ENCODE results near the gene SMIM5. TPM values are rescaled to one million over a fixed set of nuclear protein-coding genes. Genes with fewer than 3 reads are reported as not detected.

Gene SMIM5
- total RNA-seq, 1 donor from 2014 or later, result 0.84 TPM

DNA sequence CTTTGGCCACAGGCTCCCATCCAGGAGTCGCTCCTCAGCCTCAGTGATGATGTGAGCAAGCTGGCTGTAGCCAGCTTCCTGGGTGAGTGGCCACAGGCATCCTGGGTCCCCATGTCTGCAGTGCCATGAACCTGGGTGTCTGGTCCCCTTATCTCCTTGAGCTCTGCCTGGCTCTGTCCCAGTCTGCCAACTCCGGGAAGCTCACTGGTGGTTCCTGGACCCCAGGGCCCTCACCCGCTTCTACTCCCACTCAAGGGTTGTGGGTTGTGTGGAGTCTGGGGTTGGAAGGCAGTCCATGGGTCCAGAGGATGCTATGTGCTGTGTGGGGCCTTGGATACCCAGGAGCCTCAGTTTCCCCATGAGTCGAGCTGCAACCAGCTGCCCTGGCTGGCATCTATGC lies 11.7 kb upstream of the SMIM5 start:
- no peaks in the 10 kb centered on the region for H3K27me3 ChIP-seq
- peaks cover 60% of the 10 kb centered on the region for H3K36me3 ChIP-seq
- no peaks in the 10 kb centered on the region for H3K9me3 ChIP-seq
- no peaks in the 10 kb centered on the region for H3K4me1 ChIP-seq
- ATAC-seq (no peak), DNase-seq (no peak)
- TF ChIP-seq, protein P1, sequence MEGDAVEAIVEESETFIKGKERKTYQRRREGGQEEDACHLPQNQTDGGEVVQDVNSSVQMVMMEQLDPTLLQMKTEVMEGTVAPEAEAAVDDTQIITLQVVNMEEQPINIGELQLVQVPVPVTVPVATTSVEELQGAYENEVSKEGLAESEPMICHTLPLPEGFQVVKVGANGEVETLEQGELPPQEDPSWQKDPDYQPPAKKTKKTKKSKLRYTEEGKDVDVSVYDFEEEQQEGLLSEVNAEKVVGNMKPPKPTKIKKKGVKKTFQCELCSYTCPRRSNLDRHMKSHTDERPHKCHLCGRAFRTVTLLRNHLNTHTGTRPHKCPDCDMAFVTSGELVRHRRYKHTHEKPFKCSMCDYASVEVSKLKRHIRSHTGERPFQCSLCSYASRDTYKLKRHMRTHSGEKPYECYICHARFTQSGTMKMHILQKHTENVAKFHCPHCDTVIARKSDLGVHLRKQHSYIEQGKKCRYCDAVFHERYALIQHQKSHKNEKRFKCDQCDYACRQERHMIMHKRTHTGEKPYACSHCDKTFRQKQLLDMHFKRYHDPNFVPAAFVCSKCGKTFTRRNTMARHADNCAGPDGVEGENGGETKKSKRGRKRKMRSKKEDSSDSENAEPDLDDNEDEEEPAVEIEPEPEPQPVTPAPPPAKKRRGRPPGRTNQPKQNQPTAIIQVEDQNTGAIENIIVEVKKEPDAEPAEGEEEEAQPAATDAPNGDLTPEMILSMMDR (IDR thresholded peaks at IDR 0.05), result no peak
- no peak overlapping the region for H3K4me3 ChIP-seq
- intact Hi-C loops (cut with DNase I), result no loop called here
- no peak overlapping the region for H3K27ac ChIP-seq

DNA sequence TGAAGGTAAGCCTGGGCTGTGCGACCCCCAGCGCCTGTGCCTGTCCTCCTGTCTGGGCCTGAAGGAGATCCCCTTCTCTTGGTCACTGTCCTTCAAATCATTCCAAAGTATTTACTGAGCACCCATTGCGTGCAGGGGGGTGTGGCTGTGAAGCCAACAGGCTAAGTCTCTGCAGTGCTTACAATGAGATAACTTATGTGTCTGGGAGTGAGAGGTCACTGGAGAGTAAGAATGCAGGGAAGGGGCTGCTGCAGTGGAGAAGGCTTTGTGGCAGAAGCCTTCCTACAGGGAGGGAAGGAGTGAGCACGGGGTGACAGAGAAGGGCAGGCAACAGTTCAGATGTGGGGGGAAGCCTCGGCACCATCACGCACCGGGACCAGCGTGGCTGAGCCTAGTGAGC lies 11.2 kb upstream of the SMIM5 start:
- ATAC-seq (no peak), DNase-seq (no peak)
- intact Hi-C loops (cut with DNase I), result no loop called here
- no peaks in the 10 kb centered on the region for H3K9me3 ChIP-seq
- no peaks in the 10 kb centered on the region for H3K4me1 ChIP-seq
- H3K27ac ChIP-seq, result no peak overlapping the region
- H3K4me3 ChIP-seq, result no peak overlapping the region
- H3K27me3 ChIP-seq, result no peaks in the 10 kb centered on the region
- TF ChIP-seq, protein P1 (IDR thresholded peaks at IDR 0.05), result no peak
- H3K36me3 ChIP-seq, result peaks cover 60% of the 10 kb centered on the region

DNA sequence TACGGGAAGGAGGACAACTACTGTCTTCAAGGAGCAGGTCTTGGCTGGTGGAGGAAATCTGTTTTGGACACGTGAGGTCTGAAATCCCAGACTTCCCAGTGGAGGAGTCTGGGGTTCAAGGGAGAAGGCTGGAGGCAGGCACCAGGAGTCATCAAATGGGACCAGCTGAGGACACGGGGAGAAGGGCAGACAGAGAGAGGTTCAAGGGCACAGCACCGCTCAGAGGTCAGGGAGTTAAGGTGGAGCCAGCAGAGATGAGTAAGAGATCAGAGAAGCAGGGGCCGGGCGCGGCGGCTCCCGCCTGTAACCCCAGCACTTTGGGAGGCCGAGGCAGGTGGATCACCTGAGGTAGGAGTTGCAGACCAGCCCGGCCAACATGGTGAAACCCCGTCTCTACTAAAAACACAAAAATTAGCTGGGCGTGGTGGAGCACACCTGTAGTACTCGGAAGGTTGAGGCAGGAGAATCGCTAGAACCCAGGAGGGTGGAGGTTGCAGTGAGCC lies 10.4 kb upstream of the SMIM5 start:
- TF ChIP-seq, protein P1 (IDR thresholded peaks at IDR 0.05), result no peak
- no peak for ATAC-seq
- intact Hi-C loops (cut with DNase I), result no loop called here
- DNase-seq, result no peak
- Histone ChIP-seq H3K27ac (no peak overlapping the region), H3K27me3 (no peaks in the 10 kb centered on the region), H3K4me3 (no peak overlapping the region), H3K9me3 (no peaks in the 10 kb centered on the region), H3K36me3 (peaks cover 62% of the 10 kb centered on the region), H3K4me1 (no peaks in the 10 kb centered on the region)

DNA sequence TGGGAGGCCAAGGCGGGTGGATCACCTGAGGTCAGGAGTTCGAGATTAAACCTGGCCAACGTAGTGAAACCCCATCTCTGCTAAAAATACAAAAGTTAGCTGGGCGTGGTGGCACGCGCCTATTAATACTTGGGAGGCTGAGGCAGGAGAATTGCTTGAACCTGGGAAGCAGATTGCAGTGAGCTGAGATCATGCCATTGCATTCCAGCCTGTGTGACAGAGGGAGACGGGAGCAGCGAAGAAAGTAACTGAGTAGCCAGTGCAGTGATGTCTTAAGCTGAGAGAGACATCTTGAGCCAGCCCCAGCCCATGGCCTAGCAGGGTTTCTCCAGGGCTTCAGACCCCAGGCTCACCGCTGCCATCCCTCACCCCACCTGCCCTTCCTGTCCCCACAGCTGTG lies 9.8 kb upstream of the SMIM5 start:
- H3K36me3 ChIP-seq, result peaks cover 56% of the 10 kb centered on the region
- no peak overlapping the region for H3K27ac ChIP-seq
- H3K4me3 ChIP-seq, result no peak overlapping the region
- H3K4me1 ChIP-seq, result no peaks in the 10 kb centered on the region
- ATAC-seq (no peak), DNase-seq (no peak)
- intact Hi-C loops (cut with DNase I), result no loop called here
- TF ChIP-seq, protein P1 (IDR thresholded peaks at IDR 0.05), result no peak
- H3K9me3 ChIP-seq, result no peaks in the 10 kb centered on the region
- H3K27me3 ChIP-seq, result no peaks in the 10 kb centered on the region

DNA sequence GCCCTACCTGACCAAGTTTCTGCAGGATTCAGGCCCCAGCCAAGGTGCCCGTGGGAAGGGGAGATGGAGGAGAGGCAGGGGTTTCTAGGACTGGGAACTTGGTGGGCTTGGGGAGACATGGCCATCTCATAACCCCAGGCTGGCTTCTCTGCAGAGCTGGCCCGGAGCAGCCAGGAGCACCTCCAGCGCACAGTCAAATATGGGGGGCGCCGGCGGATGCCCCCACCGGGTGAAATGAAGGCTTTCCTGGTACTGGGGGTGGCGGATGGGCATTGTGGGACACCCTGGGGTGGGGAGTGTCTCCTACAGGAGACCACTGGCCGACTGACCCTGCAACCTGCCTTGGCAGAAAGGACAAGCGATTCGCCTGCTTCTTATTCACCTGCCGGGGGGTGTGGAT lies 9.2 kb upstream of the SMIM5 start:
- Histone ChIP-seq H3K4me1 (no peaks in the 10 kb centered on the region), H3K36me3 (peaks cover 50% of the 10 kb centered on the region), H3K4me3 (no peak overlapping the region), H3K27me3 (no peaks in the 10 kb centered on the region), H3K9me3 (no peaks in the 10 kb centered on the region), H3K27ac (no peak overlapping the region)
- no peak for ATAC-seq
- no peak for DNase-seq
- TF ChIP-seq, protein P1 (IDR thresholded peaks at IDR 0.05), result no peak
- intact Hi-C loops (cut with DNase I), result no loop called here

DNA sequence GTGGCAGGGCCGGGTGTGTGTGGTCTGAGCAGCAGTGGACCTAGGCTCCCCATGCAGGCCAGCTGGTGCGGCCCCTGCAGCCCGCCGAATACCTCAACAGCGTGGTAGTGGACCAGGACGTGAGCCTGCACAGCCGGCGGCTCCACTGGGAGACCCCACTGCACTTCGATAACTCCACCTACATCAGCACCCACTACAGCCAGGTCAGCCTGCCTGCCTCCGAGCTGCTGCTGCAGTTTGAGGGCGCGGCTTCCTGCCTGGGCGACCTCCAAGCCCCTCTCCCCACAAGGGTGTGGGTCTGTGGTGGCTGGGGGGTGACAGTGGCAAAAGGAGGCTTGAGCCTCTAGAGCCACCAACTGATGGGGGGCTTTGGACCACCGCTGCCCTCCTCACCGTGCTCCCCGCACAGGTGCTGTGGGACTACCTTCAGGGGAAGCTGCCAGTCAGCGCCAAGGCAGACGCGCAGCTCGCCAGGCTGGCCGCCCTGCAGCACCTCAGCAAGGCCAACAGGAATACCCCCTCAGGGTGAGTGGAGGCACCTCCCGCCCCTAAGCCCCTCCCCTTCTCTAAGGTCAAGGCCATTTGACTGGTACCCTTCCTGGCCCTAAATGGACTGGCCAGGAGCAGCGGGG lies 8.4 kb upstream of the SMIM5 start:
- intact Hi-C loops (cut with DNase I), result no loop called here

More for the DNA sequence above, 8.4 kb upstream of the SMIM5 start:
- no peak overlapping the region for H3K27ac ChIP-seq
- no peaks in the 10 kb centered on the region for H3K4me1 ChIP-seq
- H3K9me3 ChIP-seq, result no peaks in the 10 kb centered on the region
- peaks cover 43% of the 10 kb centered on the region for H3K36me3 ChIP-seq
- TF ChIP-seq, protein P1 (IDR thresholded peaks at IDR 0.05), result no peak
- DNase-seq (no peak), ATAC-seq (no peak)
- no peaks in the 10 kb centered on the region for H3K27me3 ChIP-seq
- no peak overlapping the region for H3K4me3 ChIP-seq
